GM18517 (cell line): ENCODE measurements around the gene MCEMP1.

Source experiments
- ATAC-seq: cut with Tn5 transposase; IDR thresholded peaks from one replicate; pipeline ENCODE4 v1.9.1; 2021; ENCODE audit warnings: mild to moderate bottlenecking, moderate library complexity; ENCODE audit not compliant: unreplicated experiment

Gene MCEMP1

DNA sequence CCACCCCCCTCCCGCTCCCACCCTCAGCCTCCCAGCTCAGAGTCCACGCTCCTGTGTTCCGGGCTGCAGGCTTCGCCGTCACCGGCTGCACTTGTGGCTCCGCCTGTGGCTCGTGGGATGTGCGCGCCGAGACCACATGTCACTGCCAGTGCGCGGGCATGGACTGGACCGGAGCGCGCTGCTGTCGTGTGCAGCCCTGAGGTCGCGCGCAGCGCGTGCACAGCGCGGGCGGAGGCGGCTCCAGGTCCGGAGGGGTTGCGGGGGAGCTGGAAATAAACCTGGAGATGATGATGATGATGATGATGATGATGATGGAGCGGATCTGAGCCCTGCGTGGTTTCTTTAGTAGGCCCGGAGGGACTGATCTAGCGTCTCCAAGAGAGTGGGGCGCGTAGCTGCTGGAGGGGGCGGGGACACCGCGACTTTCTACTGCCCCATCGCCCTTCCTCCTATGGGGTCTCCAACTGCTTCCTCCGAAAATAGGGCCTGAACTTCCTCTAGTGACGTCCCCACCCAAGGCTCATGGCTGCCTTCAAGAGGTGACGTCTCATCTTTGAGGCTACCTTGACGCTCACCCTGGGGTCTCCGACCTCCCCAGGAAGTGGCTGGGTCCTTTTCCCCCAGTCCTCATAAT lies 6.6 kb upstream of the MCEMP1 start:
- no peak for ATAC-seq

DNA sequence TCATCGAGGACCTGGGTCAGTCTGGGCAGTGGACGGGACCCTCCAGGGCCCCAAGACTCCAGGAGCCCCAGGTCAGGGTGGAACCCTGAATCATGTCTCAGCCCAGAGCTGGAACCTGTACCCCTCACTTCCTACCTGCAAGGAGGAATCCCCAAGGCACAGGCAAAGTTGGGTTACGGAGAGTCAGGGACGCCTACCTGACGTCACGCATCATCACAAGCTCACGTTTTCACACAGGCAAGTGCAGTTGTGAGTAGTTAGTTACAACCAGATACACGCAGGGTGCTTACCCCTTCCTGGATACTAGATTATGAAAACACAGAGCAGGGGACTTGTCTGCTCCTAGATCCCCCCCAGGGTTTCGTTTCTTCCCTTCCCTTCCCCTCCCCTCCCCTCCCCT lies 6.1 kb upstream of the MCEMP1 start:
- no peak for ATAC-seq

DNA sequence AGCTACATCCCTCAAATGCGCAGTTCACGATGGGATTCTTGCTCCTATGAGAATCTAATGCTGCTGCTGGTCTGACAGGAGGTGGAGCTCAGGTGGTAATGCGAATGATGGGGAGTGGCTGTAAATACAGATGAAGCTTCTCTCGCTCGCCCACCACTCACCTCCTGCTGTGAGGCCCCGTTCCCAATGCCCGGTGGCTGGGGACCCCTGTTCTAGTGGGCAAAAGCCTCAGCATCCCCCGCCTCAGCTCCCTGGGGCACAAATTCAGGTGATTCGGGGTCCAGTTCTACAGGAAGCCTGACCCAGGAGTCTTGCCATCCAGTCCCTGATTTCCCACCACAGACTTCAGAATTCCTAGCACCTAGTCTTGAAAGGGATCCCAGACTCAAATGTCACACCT lies 4.4 kb upstream of the MCEMP1 start:
- no peak for ATAC-seq

DNA sequence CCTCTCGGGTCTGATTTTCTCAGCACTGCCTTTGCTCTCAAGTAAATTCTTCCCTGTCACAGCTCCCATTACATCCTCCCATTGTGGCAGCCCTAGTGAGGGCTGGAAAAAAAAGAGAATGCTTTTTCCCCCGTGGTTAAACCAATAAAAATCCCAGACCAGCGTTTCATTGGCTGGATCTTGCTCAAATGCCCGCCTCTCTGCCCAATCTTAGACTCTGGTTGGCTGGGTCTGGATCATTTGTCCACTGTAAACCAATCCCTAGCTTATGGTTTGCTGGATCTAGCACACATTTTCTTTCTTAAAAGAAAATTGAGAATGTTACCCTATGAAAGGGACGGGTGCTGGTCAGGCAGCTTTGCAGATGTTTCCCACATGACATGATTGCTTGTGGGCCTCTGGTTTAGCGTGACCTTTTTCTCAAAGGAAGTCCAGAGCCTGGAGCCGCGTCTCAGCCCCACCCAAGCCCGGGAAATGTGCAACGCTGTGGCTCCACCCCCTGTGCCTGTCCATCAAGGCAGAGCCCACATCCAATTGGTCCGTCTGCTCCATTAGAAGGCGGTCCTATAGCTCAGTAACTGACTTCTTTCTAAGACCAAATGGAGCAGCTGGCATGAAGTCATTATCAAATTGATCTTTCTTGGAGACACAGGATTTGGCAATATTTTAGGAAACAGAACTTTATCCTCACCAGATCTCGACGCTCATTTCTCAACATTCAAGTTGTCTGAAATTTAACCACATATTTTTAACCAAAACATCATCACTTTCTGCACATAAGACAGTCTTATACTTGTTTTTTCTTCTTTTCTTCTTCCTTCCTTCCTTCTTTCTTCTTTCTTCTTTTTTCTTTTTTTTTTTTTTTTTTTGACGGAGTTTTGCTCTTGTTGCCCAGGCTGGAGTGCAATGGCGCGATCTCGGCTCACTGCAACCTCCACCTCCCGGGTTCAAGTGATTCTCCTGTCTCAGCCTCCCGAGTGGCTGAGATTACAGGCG lies 2.6 kb upstream of the MCEMP1 start:
- ATAC-seq, result no peak

DNA sequence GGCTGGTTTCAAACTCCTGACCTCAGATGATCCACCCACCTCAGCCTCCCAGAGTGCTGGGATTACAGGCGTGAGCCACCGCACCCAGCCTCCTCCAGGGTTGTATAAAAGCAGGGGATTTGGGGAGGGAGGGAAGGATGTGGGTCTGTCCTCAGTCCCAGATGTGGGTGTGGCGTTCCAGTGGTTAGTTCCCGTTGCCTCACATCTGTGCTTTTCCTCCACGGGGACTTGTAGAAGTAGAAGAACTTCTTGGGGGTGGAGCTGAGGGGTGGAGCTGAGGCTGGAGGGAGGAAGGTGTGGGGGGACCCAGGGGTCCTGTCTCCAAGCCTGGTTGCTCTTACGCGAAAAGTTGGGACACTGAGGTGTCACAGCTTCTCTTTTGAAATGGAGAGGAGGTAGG lies 514 bp upstream of the MCEMP1 start:
- ATAC-seq, result no peak

DNA sequence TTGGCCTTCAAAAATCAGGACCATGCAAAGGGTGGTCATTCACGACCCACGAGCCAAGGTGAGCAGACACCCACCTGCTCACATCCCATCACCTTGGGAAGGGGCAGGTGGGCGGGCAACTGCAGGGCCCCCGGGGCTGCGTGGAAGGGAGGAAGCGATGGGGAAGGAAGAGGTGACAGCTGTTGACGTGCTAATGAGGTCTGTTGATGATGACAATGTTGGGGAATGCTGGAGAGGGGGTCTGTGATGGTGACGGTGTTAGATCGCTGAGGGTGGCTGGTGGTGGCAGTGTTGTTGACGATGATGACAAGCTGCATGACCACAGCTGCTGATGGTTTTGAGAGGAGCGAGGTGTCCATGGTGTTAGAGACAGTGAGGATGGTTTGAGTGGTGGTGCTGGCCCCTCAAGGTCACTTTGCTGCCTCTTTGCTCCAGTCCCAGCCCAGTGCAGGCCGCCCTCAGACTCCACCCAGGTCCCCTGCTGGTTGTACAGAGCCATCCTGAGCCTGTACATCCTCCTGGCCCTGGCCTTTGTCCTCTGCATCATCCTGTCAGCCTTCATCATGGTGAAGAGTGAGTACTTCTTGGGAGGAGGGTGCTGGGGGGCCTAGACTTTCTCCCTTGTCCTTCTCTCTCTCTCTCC lies 900 bp downstream of the MCEMP1 start:
- ATAC-seq, result no peak

DNA sequence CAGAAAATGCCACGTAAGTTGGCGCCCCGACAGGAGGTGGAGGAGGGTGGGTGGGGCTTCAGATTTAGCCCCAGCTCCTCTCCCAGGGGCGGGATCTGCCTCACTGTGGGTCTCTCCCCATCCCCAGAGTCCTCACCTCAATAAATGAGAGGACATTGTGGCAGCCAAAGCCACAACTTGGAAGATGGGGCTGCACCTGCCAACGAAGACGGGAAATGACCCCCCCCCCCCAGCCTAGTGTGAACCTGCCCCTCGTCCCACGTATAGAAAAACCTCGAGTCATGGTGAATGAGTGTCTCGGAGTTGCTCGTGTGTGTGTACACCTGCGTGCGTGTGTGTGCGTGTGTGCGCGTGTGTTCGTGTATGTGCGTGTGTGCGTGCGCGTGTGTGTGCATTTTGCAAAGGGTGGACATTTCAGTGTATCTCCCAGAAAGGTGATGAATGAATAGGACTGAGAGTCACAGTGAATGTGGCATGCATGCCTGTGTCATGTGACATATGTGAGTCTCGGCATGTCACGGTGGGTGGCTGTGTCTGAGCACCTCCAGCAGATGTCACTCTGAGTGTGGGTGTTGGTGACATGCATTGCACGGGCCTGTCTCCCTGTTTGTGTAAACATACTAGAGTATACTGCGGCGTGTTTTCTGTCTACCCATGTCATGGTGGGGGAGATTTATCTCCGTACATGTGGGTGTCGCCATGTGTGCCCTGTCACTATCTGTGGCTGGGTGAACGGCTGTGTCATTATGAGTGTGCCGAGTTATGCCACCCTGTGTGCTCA lies 2.3 kb downstream of the MCEMP1 start:
- no peak for ATAC-seq

DNA sequence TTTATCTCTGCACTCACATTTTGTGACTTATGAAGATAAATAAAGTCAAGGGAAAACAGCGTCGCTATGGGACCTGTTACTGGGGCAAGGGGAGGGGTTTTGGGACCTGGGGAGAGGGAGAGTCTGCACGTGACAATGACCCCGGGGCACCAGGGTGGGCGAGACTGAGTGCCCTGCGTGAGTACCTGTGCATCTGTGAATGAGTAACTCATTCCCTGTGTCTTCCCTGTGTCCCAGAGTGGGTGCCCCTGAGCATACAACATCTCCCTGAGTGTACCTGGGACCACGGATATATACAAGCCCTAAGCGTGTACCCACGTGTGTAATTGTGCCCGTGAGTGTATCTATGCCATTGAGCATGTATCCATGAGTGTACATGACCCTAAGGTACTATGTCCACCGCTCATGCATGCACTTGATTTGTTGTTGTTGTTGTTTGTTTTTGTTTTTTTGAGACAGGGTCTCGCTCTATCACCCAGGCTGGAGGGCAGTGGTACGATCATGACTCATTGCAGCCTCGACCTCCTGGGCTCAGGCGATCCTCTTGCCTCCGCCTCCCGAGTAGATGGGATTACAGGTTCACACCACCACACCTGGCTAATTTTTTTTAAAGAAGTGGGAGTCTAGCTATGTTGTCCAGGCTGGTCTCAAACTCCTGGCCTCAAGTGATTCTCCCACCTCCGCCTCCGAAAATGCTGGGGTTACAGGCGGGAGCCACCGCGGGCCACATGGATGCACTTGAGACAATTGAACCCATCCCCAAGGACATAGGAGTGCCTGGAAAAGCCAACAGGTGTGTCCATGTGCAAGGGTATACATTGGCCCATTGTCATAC lies 3.1 kb downstream of the MCEMP1 start:
- ATAC-seq, result no peak

DNA sequence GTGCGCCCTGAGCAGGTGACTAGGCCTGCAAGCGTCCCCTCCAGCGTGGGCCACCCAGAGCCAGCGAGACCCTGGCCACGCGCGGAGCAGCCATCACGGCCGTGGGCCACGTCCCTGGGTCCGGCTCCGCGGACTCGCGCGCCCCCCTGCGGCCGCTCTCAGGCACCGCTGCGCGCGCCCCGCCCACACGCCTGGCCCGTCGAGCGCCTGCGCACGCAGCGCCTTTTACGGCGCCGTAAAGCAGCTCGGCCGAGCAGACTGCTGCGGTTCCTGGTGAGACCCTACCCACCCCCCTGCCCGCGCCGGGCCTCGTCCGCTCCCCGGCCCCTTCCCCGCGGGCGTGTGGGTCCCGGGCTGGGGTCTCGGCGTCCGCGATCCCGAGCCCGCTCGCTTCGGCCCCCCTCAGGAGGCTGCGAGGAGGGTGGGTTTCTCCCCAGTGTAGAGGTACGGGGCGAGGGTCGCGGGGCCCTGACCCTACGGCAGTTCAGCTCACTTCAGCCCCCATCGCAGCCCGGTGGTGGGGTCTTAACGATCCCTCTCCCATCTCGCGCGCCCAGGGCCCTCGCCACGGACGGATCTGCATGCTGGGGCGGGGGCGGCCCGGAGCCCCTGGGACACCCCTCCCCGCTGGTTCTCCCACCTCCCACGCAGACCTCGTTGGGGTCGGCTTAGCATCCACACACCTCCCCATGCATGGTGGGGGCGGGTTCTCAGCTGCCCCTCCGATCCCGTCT lies 3.9 kb downstream of the MCEMP1 start, which contains the start of gene TRAPPC5:
TSS of gene TRAPPC5 (plus strand) at position 228 of the 734 bp plus-strand sequence. CDS start 1,421 bp downstream, outside the sequence.
- no peak for ATAC-seq

DNA sequence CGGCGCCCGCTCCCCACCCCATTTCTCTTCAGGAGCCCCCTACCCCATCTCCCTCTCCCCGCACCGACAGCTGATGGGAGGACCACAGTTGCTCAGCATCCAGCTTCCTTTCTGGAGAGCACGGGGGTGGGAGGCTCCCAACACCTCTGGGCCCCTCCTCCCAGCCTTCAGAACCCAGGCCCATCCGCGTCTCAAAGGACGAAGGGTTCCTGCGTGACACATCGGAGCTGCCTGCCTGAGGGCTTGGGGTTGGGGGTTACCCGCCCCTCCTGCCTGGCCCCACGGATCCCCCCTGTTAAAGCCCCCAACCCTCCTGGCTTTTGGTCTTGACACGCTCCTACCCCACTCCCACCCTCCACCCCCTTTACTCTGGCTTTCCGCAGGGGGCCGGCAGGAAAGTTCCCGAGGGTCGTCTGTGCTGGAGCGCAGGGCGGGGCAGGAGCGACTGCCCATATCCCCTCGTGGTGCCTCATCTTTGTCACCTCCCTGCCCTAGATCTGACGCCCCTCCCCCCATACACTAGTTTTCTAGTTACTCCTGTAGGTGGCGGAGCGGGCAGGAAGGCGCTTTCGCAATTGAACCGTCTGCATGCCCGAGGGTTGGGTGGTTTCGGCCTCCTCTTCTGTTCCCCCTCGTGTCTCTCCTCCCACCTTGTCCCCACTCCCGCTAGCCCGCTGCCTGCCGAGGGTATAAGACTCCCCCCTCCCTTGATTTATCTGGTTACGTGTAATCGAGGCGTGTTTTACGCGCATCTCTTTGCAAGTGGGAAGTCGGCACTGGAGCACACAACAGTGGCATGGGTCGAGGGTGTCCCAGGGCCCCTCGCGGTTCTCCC lies 4.7 kb downstream of the MCEMP1 start:
- ATAC-seq, result no peak

DNA sequence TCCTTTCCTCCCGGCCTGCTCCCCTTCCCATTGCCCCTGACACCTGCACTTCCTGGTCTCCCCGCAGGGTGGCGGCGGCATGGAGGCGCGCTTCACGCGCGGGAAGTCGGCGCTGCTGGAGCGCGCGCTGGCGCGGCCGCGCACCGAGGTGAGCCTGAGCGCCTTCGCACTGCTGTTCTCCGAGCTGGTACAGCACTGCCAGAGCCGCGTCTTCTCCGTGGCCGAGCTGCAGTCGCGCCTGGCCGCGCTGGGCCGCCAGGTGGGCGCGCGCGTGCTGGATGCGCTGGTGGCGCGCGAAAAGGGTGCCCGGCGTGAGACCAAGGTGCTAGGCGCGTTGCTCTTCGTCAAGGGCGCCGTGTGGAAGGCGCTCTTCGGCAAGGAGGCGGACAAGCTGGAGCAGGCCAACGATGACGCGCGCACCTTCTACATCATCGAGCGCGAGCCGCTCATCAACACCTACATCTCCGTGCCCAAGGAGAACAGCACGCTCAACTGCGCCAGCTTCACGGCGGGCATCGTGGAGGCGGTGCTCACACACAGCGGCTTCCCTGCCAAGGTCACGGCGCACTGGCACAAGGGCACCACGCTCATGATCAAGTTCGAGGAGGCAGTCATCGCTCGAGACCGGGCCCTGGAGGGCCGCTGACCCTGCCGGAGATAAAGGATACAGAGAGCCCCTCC lies 5.4 kb downstream of the MCEMP1 start:
- no peak for ATAC-seq

DNA sequence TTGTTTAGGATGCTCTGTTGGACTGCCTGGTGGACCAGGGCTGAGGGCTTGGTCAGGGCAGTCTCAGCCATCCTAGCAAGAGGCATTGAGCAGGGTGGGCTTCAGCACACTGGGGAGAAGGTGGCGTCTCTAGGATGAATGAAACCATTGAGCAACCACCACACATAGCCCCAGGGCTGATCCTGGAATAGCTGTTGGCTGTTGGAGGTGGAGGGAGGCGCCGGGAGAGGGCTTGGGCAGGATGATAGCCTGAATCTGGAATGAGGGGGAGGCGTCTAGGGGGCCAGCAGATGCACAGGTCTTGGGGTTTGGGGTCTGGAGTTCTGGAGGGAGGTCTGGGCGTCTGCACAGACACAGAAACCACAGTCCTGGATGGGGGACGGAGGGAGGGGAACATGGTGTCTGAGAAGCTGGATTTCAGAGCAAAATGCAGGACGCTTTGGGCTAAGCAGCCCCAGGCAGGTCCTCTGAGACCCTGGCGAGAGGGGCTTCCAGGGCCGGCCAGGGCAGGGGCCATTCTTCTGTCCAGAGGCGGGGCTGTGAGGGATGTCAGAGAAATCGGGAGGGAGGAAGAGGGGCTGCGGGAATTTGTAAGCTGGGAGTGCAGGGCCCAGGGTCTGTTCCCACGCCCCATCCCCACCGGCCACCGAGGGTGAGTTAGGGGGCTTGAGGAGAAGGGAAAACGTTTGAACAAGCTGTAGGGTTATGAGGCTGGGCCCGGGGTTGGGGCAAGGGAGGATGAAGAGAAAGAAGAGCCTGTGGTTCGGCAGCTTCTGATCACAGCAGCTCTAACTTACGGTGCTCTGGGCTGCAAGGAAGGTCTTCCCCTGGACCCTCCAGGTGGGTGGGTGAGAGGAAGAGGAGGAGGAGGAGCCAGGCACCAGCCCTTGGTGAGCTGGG lies 8.9 kb downstream of the MCEMP1 start:
- no peak for ATAC-seq

DNA sequence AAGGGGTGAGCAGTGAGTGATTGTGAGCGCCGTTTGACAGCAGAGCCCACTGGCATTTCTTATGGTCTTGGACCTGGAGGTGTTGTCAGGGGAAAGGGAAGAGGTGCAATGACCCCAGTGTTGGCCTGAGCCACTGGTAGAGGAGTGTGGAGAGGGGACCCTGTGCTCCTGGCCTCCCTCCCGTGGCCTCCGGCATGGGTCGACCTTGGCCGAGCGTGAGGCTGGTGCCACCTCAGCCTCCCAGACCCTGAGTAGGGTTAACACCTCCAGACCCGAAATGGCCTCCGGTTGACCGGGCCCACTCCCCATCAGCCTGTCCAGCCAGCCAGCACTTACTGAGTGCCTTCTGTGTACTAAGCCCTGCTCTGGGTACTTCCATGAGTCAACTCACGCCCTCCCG lies 10.3 kb downstream of the MCEMP1 start:
- ATAC-seq, result no peak

DNA sequence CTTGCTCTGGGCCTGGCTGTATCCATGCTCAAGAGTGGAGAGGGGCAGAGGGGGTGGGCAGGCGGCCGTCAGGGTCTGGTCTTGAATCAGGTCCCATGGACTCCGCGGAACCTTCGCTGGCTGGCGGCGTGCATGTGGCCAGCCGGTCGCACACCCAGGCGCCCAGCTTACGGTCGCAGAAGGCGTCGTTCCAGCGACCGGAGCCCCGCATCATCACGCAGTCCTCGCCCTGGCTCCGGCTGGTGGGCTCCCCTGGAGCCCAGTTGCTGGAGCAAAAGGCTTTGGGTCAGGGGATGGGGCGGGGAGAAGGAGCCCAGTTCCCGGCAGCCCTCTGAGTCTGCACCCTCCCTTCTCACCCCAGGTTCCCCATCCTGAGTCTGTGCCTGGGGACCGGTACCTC lies 12.3 kb downstream of the MCEMP1 start:
- no peak for ATAC-seq

DNA sequence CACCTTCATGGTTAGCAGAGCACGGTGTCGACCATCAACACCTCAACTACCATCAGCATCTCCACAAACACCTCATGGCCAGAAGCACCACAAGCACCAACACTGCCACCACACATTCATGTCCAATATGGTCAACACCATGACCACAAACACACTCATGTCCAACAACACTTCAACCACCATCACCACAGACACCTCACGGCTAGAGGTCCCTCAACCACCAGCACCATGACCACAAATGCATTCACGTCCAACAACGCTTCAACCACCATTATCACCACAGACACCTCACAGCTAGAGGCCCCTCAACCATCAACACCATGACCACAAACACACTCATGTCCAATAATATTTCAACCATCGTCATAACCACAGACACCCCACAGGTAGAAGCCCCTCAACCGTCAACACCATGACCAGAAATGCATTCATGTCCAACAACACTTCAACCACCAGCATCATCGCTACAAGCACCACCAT lies 13.9 kb downstream of the MCEMP1 start:
- ATAC-seq, result no peak

DNA sequence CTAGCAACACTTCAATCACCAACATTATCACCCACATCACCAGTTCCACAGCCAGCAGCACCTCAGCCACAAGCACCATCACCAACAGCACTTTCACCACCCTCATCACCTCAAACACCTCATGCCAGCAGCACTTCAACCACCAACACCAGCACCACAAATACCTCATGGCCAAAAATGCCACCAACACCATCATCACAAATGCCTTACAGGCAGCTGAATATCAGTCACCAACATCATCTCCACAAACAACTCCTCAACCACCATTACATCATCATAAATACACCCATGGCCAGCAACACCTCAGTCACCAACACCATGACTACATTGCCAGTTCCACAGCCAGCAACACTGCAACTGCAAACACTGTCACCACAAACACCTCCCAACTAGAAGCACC lies 14.6 kb downstream of the MCEMP1 start:
- no peak for ATAC-seq
